ENCODE measurements around the gene AP1M1.

The AP1M1 gene

DNA sequence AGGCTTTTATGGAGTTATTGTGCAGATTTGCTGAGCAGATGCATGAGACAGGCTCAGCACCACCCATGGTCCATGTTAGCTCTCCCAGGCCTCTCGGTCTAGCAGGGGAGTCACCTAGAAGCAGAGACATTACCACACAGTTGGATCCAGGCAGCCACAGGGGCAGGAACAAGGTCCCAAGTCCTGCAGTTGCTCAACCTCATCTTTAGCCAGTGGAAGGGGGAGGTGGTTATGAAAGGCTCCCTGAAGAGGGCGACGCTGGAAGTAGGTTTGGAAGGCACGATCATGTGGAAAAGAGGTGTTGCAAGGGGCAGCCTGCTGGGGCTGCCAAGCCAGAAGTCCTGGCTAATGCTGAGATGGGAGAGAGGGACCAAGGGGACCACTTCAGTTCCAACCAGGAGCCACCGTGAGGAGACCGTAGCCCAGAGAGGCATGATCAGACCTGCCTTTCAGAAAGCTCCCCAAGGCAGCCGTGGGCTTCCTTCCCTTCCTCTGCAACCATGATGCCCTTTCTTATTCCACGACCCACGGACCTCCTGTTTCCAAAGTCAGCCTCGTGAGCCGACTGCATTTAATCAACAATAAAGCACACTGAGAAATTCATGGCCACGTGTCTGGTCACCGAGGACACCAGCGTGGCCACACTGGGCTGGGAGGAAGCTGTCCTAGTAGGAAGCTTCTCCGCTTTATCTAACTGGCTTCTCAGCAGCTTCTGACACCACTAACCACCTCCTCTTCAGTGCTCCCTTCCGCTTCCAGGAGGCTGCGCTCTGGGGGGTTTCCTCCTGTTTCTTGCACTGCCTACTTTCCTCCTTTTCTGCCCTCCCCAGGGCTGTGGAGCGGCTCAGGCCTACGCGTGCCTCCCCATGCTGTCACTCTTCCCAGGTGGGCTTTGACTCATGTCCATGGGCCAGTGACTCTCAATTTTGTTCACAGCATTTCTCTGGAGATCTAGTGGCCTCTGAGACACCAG lies 2.6 kb downstream of the AP1M1 start:
- DNase-seq (ENCODE audit: low spot score), result no peak
- in situ Hi-C loops (cut with MboI; ENCODE audit: low pct_unique_long_range_greater_than_20kb, low sequenced_read_pairs, unreplicated experiment), result no loop called here
- TF ChIP-seq, protein P1, sequence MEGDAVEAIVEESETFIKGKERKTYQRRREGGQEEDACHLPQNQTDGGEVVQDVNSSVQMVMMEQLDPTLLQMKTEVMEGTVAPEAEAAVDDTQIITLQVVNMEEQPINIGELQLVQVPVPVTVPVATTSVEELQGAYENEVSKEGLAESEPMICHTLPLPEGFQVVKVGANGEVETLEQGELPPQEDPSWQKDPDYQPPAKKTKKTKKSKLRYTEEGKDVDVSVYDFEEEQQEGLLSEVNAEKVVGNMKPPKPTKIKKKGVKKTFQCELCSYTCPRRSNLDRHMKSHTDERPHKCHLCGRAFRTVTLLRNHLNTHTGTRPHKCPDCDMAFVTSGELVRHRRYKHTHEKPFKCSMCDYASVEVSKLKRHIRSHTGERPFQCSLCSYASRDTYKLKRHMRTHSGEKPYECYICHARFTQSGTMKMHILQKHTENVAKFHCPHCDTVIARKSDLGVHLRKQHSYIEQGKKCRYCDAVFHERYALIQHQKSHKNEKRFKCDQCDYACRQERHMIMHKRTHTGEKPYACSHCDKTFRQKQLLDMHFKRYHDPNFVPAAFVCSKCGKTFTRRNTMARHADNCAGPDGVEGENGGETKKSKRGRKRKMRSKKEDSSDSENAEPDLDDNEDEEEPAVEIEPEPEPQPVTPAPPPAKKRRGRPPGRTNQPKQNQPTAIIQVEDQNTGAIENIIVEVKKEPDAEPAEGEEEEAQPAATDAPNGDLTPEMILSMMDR (IDR thresholded peaks at IDR 0.05; ENCODE audit: extremely low read depth, insufficient read depth, missing control alignments), result no peak

DNA sequence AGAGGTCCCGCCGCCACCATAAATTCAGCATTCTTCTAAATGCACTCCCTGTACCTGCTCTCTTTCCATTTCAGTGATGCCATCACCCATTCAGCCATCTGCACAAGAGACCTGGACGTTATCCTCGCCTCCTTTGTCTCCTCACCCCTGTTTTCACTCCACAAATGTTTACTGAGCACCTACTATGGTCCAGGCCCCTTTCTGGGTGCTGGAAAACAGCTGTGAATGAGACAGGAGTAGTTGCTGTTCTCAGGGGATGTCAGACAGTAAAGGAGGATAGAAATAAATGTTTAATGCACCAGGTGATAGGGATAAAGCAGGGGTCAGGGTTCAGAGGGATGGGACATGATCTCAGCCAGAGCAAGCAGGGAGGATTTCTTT lies 3.3 kb downstream of the AP1M1 start:
- TF ChIP-seq, protein P1 (IDR thresholded peaks at IDR 0.05; ENCODE audit: extremely low read depth, insufficient read depth, missing control alignments), result no peak
- in situ Hi-C loops (cut with MboI; ENCODE audit: low pct_unique_long_range_greater_than_20kb, low sequenced_read_pairs, unreplicated experiment), result no loop called here
- DNase-seq (ENCODE audit: low spot score), result no peak

DNA sequence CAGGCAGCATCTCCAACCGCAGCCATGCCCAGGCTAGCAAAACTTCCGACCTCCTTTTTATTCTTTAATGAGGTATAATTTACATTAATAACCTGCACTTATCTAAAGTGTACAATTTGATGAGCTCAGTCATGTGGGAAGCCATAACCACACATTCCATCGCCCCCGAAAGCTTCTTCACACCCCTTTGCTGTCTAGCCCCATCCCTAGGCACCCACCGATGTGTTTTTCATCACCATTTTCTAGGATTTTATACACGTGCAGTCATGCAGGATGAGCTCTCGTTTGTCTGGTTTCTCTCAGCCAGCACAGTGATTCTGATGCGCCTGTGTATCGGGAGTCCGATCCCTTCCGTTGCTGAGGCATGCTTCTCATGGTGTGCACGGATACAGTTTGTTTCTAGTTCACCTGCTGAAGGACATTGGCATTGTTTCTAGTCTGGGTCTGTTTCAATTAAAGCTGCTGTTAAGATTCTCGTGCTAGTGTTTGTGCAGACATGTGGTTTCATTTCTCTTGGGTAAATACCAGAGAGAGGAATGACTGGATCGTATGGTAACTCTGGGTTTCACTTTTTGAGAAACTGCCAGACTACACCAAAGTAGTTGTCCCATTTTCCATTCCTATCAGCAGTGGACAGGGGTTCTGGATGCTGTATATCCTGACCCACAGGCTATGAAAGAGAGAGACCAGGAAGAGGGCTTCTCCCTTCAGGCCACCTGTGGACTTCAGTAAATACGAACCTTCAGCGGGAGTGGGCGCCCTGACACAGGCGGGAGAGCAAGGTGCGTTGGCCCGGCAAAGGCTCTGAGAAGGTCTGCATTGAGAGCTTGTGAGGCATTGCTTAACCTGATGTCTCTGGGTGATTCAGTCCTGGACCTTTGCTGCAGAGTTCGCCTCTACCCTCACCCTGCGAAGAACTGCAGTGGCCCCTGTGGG lies 4.9 kb downstream of the AP1M1 start:
- TF ChIP-seq, protein P1 (IDR thresholded peaks at IDR 0.05; ENCODE audit: extremely low read depth, insufficient read depth, missing control alignments), result no peak
- DNase-seq (ENCODE audit: low spot score), result no peak
- in situ Hi-C loops (cut with MboI; ENCODE audit: low pct_unique_long_range_greater_than_20kb, low sequenced_read_pairs, unreplicated experiment), result no loop called here

DNA sequence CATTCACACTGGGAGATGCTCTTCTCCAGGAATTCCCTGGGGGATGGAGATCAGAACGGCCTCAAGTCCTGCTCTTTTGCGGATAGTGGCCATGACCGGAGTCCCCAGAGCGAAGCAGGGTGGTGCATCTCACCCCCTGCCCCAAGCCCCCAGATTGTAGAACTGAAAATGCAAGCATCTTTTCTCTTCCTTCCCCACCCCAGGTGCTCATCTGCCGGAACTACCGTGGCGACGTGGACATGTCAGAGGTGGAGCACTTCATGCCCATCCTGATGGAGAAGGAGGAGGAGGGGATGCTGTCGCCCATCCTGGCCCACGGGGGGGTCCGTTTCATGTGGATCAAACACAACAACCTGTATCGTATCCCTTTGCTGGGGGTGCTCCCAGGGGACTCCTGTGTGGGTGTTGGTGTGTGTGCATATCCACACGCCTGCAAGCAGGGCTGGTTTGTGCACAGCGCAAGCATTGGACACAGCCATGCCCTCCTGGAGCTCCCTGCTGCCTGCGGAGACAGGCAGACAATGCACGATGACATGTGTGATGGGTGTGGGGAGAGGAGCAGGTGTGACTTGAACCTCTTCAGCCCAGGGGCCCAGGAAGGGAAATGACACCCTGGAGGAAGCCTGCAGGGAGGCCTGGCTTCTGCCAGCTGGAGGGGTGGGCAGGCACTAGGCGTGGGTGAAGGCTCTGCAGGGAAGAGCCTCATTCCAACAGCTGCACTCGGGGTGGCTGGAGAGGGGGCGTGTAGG lies 5.7 kb downstream of the AP1M1 start:
- DNase-seq (ENCODE audit: low spot score), result no peak
- in situ Hi-C loops (cut with MboI; ENCODE audit: low pct_unique_long_range_greater_than_20kb, low sequenced_read_pairs, unreplicated experiment), result no loop called here
- TF ChIP-seq, protein P1 (IDR thresholded peaks at IDR 0.05; ENCODE audit: extremely low read depth, insufficient read depth, missing control alignments), result no peak

DNA sequence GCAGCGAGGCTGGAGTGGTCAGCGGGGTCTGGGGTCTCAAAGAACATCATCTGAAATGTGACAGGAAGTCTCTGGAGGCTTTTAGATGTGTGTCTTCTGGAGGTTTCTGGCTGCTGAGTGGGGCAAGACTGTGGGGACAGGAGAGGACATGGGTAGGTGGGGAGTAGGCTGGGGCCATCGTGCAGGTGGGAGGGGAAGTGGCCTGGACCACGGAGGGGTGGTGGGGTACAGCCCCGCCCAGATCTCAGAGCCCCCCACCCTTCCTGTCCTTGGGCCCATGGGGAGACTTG lies 6.2 kb downstream of the AP1M1 start:
- TF ChIP-seq, protein P1 (IDR thresholded peaks at IDR 0.05; ENCODE audit: extremely low read depth, insufficient read depth, missing control alignments), result no peak
- DNase-seq (ENCODE audit: low spot score), result no peak
- in situ Hi-C loops (cut with MboI; ENCODE audit: low pct_unique_long_range_greater_than_20kb, low sequenced_read_pairs, unreplicated experiment), result no loop called here

All from GM13977 (cell line).